CD4-positive, CD25-positive, alpha-beta regulatory T cell (primary cell): Measurements from ENCODE around the gene MEIS2. TPM values are rescaled to one million over a fixed set of nuclear protein-coding genes. Genes with fewer than 3 reads are reported as not detected.
A peak's percentile ranks its signal among the peaks of the same experiment; 100 is the strongest.

Source experiments
- ATAC-seq, 2 donors: fragments of 150-1000 bp; cut with Tn5 transposase; one replicate each; pipeline ENCODE4 v1.10.0; 2021; ENCODE audit warnings: low read depth in 2 of 2, moderate number of reproducible peaks in 2 of 2, moderate library complexity in 1 of 2
- DNase-seq, 3 donors: peaks; one replicate each; pipeline versions ENCODE4 v3.0.0 to v3.0.0-alpha.2; 2012 to 2022; ENCODE audit warnings: mixed read lengths in 1 of 3
- H3K27ac ChIP-seq: one replicate; pipeline ENCODE4 v1.7.0; 2013; ENCODE audit warnings: mild to moderate bottlenecking, low read length; ENCODE audit not compliant: insufficient read depth, poor library complexity, severe bottlenecking
- H3K27me3 ChIP-seq: one replicate; pipeline ENCODE4 v1.7.0; 2013; ENCODE audit warnings: low read length; ENCODE audit not compliant: control insufficient read depth, insufficient read depth
- H3K36me3 ChIP-seq: one replicate; pipeline ENCODE4 v1.7.0; 2013; ENCODE audit warnings: mild to moderate bottlenecking, low read length, moderate library complexity; ENCODE audit not compliant: control insufficient read depth, insufficient read depth
- H3K4me1 ChIP-seq: 2 replicates; pipeline ENCODE4 v1.7.0; 2013; ENCODE audit warnings: mild to moderate bottlenecking, low read length; ENCODE audit not compliant: insufficient read depth, control insufficient read depth, poor library complexity, severe bottlenecking
- H3K4me3 ChIP-seq: one replicate; pipeline ENCODE4 v1.7.0; 2013; ENCODE audit warnings: low read depth, mild to moderate bottlenecking, low read length, moderate library complexity
- H3K9me3 ChIP-seq, 2 experiments: 1 replicate in 1 of 2; 2 replicates in 1 of 2; pipeline ENCODE4 v1.7.0; 2013; ENCODE audit warnings: low read length in 2 of 2, mild to moderate bottlenecking in 1 of 2, moderate library complexity in 1 of 2; ENCODE audit not compliant: control insufficient read depth in 2 of 2
- H3K27ac Mint-ChIP-seq, 3 donors: one replicate each; pipeline ENCODE4 v1.8.0; 2020 to 2022; ENCODE audit warnings: mild to moderate bottlenecking in 3 of 3, mixed read lengths in 3 of 3, moderate library complexity in 2 of 3
- H3K27me3 Mint-ChIP-seq: one replicate; pipeline ENCODE4 v1.8.0; 2022; ENCODE audit warnings: mild to moderate bottlenecking, mixed read lengths
- H3K36me3 Mint-ChIP-seq: one replicate; pipeline ENCODE4 v1.8.0; 2020; ENCODE audit warnings: mixed read lengths
- H3K4me1 Mint-ChIP-seq, 4 donors: one replicate each; pipeline ENCODE4 v1.8.0; 2020 to 2022; ENCODE audit warnings: mixed read lengths in 4 of 4, mild to moderate bottlenecking in 1 of 4
- H3K4me3 Mint-ChIP-seq, 4 donors: one replicate each; pipeline ENCODE4 v1.8.0; 2020 to 2022; ENCODE audit warnings: mild to moderate bottlenecking in 4 of 4, mixed read lengths in 4 of 4, moderate library complexity in 3 of 4
- H3K9me3 Mint-ChIP-seq, 7 donors: one replicate each; pipeline ENCODE4 v1.8.0; 2020 to 2022; ENCODE audit warnings: mixed read lengths in 7 of 7, mild to moderate bottlenecking in 3 of 7, moderate library complexity in 2 of 7
- polyA plus RNA-seq, 4 donors: library from polyadenylated mRNA; unstranded; fragments of 300-500 nt; fragmentation: Illumina TruSeq; gene quantifications; one replicate each; pipeline ENCODE4 v1.2.3, GENCODE V29; 2021
- total RNA-seq: library from RNA; stranded (reverse); gene quantifications from one replicate; pipeline ENCODE4 v1.2.3, GENCODE V29; 2022

Gene MEIS2
- total and polyA plus RNA-seq, 5 donors from 2014 or later, result not detected

DNA sequence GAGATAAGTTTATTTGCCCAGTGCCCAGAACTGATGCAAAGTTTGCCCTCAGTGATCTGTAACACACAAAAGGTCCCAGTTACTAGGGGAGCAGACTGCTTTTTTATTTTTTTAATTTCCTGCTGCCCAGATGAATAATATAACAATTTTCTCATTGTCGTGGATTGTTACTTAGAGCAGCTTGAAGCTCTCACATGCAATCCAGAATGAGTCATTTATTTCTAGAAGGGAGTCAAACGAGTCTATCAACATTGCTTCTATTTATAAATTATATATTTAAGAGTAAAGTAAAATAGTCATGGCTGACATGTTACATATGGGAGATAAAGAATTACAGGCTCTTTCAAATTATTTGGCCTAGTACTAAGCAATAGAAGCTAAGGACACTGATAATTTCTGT is 41.3 kb downstream of the MEIS2 start:
- no peaks in the 10 kb centered on the region for H3K36me3 Mint-ChIP-seq
- no peak overlapping the region for H3K4me3 Mint-ChIP-seq
- DNase-seq (no peak), ATAC-seq (no peak)
- Histone ChIP-seq H3K4me1 (no peaks in the 10 kb centered on the region), H3K9me3 (no peaks in the 10 kb centered on the region), H3K27me3 (no peaks in the 10 kb centered on the region), H3K36me3 (no peaks in the 10 kb centered on the region), H3K27ac (no peak overlapping the region), H3K4me3 (no peak overlapping the region)
- H3K27me3 Mint-ChIP-seq, result no peaks in the 10 kb centered on the region
- peaks cover 0 to 2% (median 0%) of the 10 kb centered on the region in 7 donors for H3K9me3 Mint-ChIP-seq
- no peak overlapping the region for H3K27ac Mint-ChIP-seq
- H3K4me1 Mint-ChIP-seq, result no peaks in the 10 kb centered on the region

DNA sequence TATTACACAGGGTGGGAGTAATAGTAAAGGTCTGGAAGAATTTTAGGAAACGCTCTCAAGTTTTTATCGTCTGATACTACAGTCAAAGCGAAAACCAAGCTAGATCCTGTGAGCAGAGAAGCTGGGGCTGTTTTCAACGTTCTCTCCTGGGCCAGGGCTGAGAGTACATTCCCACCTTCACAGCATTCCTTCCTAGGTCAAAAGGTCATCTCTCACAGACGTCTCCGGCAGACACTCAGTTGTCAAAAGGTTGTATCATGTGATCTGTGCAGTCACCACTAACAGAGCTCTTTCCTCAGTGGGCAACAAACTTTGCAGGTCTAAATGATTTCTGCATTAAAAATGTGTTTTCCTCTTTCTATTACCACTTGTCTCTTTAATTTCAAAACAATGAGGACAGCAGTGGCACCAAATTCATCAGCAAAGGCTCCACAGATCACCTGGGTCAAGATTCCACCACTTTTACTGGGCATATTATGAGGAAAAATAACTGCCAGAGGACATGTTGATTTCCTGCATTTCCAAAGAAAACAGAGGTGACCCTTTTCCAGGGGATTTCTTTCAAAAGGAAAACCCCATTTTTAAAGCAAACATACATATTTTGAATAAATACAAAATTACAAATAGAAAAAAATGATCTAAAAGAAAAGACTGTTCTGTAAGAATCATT is 41.9 kb downstream of the MEIS2 start:
- Histone ChIP-seq H3K4me1 (no peaks in the 10 kb centered on the region), H3K27ac (no peak overlapping the region), H3K27me3 (no peaks in the 10 kb centered on the region), H3K4me3 (no peak overlapping the region), H3K9me3 (no peaks in the 10 kb centered on the region), H3K36me3 (no peaks in the 10 kb centered on the region)
- ATAC-seq, result no peak
- no peaks in the 10 kb centered on the region for H3K36me3 Mint-ChIP-seq
- no peak for DNase-seq
- H3K9me3 Mint-ChIP-seq, result peaks cover 0 to 2% (median 0%) of the 10 kb centered on the region in 7 donors
- H3K4me1 Mint-ChIP-seq, result no peaks in the 10 kb centered on the region
- H3K27ac Mint-ChIP-seq, result no peak overlapping the region
- H3K4me3 Mint-ChIP-seq, result no peak overlapping the region
- H3K27me3 Mint-ChIP-seq, result no peaks in the 10 kb centered on the region

GRCh38 chr15:37057831-37058230 is 42.5 kb downstream of the MEIS2 start:
- Mint-ChIP-seq H3K9me3 (peaks cover 0 to 2% (median 0%) of the 10 kb centered on the region in 7 donors), H3K4me3 (no peak overlapping the region), H3K4me1 (no peaks in the 10 kb centered on the region), H3K27ac (no peak overlapping the region), H3K27me3 (no peaks in the 10 kb centered on the region), H3K36me3 (no peaks in the 10 kb centered on the region)
- H3K9me3 ChIP-seq, result no peaks in the 10 kb centered on the region
- no peaks in the 10 kb centered on the region for H3K27me3 ChIP-seq
- no peak overlapping the region for H3K4me3 ChIP-seq
- no peak overlapping the region for H3K27ac ChIP-seq
- H3K4me1 ChIP-seq, result no peaks in the 10 kb centered on the region
- ATAC-seq (no peak), DNase-seq (no peak)
- H3K36me3 ChIP-seq, result no peaks in the 10 kb centered on the region

GRCh38 chr15:37057256-37057655 is 43.1 kb downstream of the MEIS2 start:
- Mint-ChIP-seq H3K4me1 (no peaks in the 10 kb centered on the region), H3K27ac (no peak overlapping the region)
- no peak for DNase-seq

DNA sequence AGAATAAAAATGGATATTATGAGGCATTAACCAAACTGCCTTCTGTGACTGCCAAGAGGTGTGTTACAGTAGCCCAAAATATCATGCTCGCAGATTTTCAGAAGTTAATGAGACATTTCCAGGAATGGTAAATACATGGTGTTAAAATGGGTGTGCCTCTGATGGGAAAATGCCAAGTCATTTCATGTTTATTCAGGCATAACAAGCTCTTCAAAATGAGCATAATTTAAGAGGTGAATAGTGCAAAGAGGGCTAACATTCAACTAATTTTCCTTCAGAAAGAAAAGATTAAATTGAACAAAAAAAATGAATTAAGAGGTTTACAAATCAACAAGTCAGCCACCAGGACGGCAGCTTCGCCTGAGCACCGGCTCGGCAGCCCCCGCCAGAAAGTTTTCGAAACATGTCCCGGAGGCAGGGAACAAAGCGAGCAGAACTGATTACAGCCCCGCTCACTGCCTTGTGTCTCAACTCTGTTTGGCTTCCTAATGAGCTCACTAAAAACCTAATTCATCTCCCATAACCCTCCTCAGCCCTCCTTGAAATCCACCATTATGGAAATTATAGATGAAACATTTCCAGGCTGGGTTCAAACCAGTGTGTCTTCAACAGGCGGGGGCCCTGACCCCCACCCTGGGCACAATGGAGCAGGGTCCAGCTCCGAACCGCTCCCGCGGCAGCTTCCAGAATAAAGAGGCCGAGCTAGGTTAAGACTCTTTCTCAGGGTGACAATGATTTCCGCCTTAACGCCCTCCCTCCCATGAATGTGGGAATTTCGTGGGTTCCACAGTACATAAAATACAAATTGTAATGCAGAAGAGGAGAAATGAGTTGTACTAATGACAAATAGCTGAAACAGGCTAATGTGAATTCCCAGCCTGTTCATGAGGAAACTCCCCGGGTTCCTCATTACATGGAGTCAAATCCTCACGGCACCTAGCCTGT is 43.9 kb downstream of the MEIS2 start:
- H3K27ac Mint-ChIP-seq, result no peak overlapping the region
- no peak overlapping the region for H3K4me3 Mint-ChIP-seq
- no peaks in the 10 kb centered on the region for H3K4me1 Mint-ChIP-seq
- peaks cover 0 to 2% (median 0%) of the 10 kb centered on the region in 7 donors for H3K9me3 Mint-ChIP-seq
- no peaks in the 10 kb centered on the region for H3K36me3 Mint-ChIP-seq
- Histone ChIP-seq H3K27ac (no peak overlapping the region), H3K4me3 (no peak overlapping the region), H3K9me3 (no peaks in the 10 kb centered on the region), H3K4me1 (no peaks in the 10 kb centered on the region), H3K36me3 (no peaks in the 10 kb centered on the region), H3K27me3 (no peaks in the 10 kb centered on the region)
- DNase-seq, result no peak
- no peak for ATAC-seq
- H3K27me3 Mint-ChIP-seq, result no peaks in the 10 kb centered on the region

More at GRCh38 chr15:37057256-37057655, 43.1 kb downstream of the MEIS2 start:
- Mint-ChIP-seq H3K9me3 (peaks cover 0 to 2% (median 0%) of the 10 kb centered on the region in 7 donors), H3K27me3 (no peaks in the 10 kb centered on the region), H3K36me3 (no peaks in the 10 kb centered on the region), H3K4me3 (no peak overlapping the region)
- no peak for ATAC-seq
- no peak overlapping the region for H3K4me3 ChIP-seq
- no peak overlapping the region for H3K27ac ChIP-seq
- no peaks in the 10 kb centered on the region for H3K27me3 ChIP-seq
- no peaks in the 10 kb centered on the region for H3K36me3 ChIP-seq
- no peaks in the 10 kb centered on the region for H3K9me3 ChIP-seq
- no peaks in the 10 kb centered on the region for H3K4me1 ChIP-seq

GRCh38 chr15:37055481-37055880 is 44.9 kb downstream of the MEIS2 start:
- Mint-ChIP-seq H3K4me1 (no peaks in the 10 kb centered on the region), H3K36me3 (no peaks in the 10 kb centered on the region)
- no peak for ATAC-seq

GRCh38 chr15:37054336-37054735 is 46.0 kb downstream of the MEIS2 start:
- no peaks in the 10 kb centered on the region for H3K27me3 Mint-ChIP-seq
- no peaks in the 10 kb centered on the region for H3K4me1 ChIP-seq
- no peak for ATAC-seq

More at GRCh38 chr15:37055481-37055880, 44.9 kb downstream of the MEIS2 start:
- DNase-seq, result no peak
- Mint-ChIP-seq H3K4me3 (no peak overlapping the region), H3K27ac (peak overlapping the region in 1 of 3 donors; percentile 11), H3K9me3 (peaks cover 0 to 2% (median 0%) of the 10 kb centered on the region in 7 donors), H3K27me3 (no peaks in the 10 kb centered on the region)
- no peaks in the 10 kb centered on the region for H3K9me3 ChIP-seq
- H3K4me3 ChIP-seq, result no peak overlapping the region
- no peaks in the 10 kb centered on the region for H3K36me3 ChIP-seq
- no peaks in the 10 kb centered on the region for H3K4me1 ChIP-seq
- no peaks in the 10 kb centered on the region for H3K27me3 ChIP-seq
- no peak overlapping the region for H3K27ac ChIP-seq

More at GRCh38 chr15:37054336-37054735, 46.0 kb downstream of the MEIS2 start:
- Histone ChIP-seq H3K9me3 (no peaks in the 10 kb centered on the region), H3K27ac (no peak overlapping the region), H3K4me3 (no peak overlapping the region), H3K36me3 (no peaks in the 10 kb centered on the region), H3K27me3 (no peaks in the 10 kb centered on the region)
- peaks cover 0 to 2% (median 0%) of the 10 kb centered on the region in 7 donors for H3K9me3 Mint-ChIP-seq
- H3K27ac Mint-ChIP-seq, result no peak overlapping the region
- no peaks in the 10 kb centered on the region for H3K36me3 Mint-ChIP-seq
- no peak overlapping the region for H3K4me3 Mint-ChIP-seq
- H3K4me1 Mint-ChIP-seq, result no peaks in the 10 kb centered on the region
- DNase-seq, result no peak
